ENCODE data around the gene KDM1A.

DNA sequence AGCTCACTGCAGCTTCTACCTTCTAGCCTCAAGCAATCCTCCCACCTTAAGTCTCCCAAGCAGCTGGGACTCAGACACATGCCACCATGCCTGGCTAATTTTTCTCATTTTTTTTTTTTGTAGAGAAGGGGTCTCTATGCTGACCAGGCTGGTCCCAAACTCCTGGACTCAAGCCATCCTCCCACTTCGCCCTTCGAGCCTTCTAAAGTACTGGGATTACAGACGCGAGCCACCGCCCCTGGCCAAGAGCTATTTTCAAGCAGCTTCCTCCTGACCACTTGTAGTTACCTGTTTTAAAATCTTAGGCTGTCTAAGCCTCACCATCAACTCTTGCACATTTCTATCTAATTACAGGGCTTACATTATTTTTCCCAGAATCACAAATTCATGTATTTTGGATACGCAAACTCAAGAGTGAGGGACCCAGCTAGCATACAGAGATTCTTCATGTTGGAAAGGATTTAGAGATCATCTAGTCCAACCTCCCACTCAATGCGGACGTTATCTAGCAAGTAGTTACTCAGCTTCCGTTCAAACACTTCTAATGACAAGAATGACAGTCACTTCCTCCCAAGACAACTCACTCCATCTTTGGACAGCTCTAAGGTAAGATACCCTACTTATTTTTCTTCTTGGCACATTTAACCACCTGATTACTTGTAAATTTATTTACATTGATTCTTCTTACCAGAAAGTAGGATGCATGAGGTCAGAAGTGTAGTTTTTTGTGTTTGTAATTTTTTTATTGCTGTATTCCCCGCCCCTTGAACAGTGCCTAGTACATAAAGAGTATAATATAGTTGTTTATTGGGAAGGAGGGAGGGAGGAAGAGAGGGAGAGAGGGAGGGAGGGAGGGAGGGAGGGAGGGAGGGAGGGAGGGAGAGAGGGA, 84.0 kb downstream of the KDM1A start:
- TF ChIP-seq, protein P1, sequence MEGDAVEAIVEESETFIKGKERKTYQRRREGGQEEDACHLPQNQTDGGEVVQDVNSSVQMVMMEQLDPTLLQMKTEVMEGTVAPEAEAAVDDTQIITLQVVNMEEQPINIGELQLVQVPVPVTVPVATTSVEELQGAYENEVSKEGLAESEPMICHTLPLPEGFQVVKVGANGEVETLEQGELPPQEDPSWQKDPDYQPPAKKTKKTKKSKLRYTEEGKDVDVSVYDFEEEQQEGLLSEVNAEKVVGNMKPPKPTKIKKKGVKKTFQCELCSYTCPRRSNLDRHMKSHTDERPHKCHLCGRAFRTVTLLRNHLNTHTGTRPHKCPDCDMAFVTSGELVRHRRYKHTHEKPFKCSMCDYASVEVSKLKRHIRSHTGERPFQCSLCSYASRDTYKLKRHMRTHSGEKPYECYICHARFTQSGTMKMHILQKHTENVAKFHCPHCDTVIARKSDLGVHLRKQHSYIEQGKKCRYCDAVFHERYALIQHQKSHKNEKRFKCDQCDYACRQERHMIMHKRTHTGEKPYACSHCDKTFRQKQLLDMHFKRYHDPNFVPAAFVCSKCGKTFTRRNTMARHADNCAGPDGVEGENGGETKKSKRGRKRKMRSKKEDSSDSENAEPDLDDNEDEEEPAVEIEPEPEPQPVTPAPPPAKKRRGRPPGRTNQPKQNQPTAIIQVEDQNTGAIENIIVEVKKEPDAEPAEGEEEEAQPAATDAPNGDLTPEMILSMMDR (IDR thresholded peaks at IDR 0.05; ENCODE audit: low read length) = no peak
- no peak for TF ChIP-seq EZH2 (optimal IDR thresholded peaks at IDR 0.05; ENCODE audit: low read depth, low read length)

Data from MM.1S (cell line).